Renal cortex interstitium (tissue), 11 donors: ENCODE results near the gene GBA3. TPM values are rescaled to one million over a fixed set of nuclear protein-coding genes. Genes with fewer than 3 reads are reported as not detected.

Source experiments
- DNase-seq, 11 donors: peaks; one replicate each; pipeline ENCODE4 v3.0.0-alpha.2; 2013; ENCODE audit warnings: low read depth in 9 of 11, low spot score in 4 of 11; ENCODE audit errors: extremely low read depth in 1 of 11
- polyA plus RNA-seq, 3 donors: library from polyadenylated mRNA; unstranded; fragments of 120-200 nt; gene quantifications; one replicate each; pipeline ENCODE4 v1.2.1, GENCODE V29; 2013; ENCODE audit not compliant: insufficient read length in 3 of 3

The GBA3 gene
- polyA plus RNA-seq, 3 donors: 13.0 to 15.7 (median 13.9) TPM

- no peak for DNase-seq
Observed at GRCh38 chr4:22680065-22680642, 12.6 kb upstream of the GBA3 start.

- DNase-seq: no peak
Observed at GRCh38 chr4:22683726-22684125, 9.0 kb upstream of the GBA3 start.

GRCh38 chr4:22686141-22686540 is 6.6 kb upstream of the GBA3 start:
- DNase-seq: no peak

- no peak for DNase-seq
Observed at GRCh38 chr4:22688236-22688635, 4.5 kb upstream of the GBA3 start.

- no peak for DNase-seq
Observed at GRCh38 chr4:22689428-22689827, 3.3 kb upstream of the GBA3 start.

GRCh38 chr4:22695029-22695428 is 2.3 kb downstream of the GBA3 start:
- DNase-seq: no peak

GRCh38 chr4:22695917-22696316 is 3.2 kb downstream of the GBA3 start:
- DNase-seq: peak in 8 of 11 donors; percentile 8 to 51 (median 17)

GRCh38 chr4:22703912-22704311 is 11.2 kb downstream of the GBA3 start:
- no peak for DNase-seq

GRCh38 chr4:22707390-22707789 is 14.7 kb downstream of the GBA3 start:
- no peak for DNase-seq

- DNase-seq: no peak
Observed at GRCh38 chr4:22708961-22709360, 16.2 kb downstream of the GBA3 start.

- no peak for DNase-seq
Observed at GRCh38 chr4:22712105-22712504, 19.4 kb downstream of the GBA3 start.

GRCh38 chr4:22712529-22712928 is 19.8 kb downstream of the GBA3 start:
- no peak for DNase-seq

GRCh38 chr4:22713841-22714240 is 21.1 kb downstream of the GBA3 start:
- no peak for DNase-seq

- DNase-seq: no peak
Observed at GRCh38 chr4:22719218-22719617, 26.5 kb downstream of the GBA3 start.

- DNase-seq: no peak
Observed at GRCh38 chr4:22720091-22720490, 27.4 kb downstream of the GBA3 start.

- no peak for DNase-seq
Observed at GRCh38 chr4:22721204-22721603, 28.5 kb downstream of the GBA3 start.

- no peak for DNase-seq
Observed at GRCh38 chr4:22730021-22730420, 37.3 kb downstream of the GBA3 start.

GRCh38 chr4:22733816-22734215 is 41.1 kb downstream of the GBA3 start:
- no peak for DNase-seq

GRCh38 chr4:22736912-22737311 is 44.2 kb downstream of the GBA3 start:
- DNase-seq: no peak

GRCh38 chr4:22739968-22740367 is 47.2 kb downstream of the GBA3 start:
- peak in 6 of 11 donors; percentile 11 to 68 (median 28) for DNase-seq

- no peak for DNase-seq
Observed at GRCh38 chr4:22741744-22742143, 49.0 kb downstream of the GBA3 start.

- DNase-seq: no peak
Observed at GRCh38 chr4:22743290-22743689, 50.6 kb downstream of the GBA3 start.
